ENCODE measurements around the gene RUFY3.

The RUFY3 gene

DNA sequence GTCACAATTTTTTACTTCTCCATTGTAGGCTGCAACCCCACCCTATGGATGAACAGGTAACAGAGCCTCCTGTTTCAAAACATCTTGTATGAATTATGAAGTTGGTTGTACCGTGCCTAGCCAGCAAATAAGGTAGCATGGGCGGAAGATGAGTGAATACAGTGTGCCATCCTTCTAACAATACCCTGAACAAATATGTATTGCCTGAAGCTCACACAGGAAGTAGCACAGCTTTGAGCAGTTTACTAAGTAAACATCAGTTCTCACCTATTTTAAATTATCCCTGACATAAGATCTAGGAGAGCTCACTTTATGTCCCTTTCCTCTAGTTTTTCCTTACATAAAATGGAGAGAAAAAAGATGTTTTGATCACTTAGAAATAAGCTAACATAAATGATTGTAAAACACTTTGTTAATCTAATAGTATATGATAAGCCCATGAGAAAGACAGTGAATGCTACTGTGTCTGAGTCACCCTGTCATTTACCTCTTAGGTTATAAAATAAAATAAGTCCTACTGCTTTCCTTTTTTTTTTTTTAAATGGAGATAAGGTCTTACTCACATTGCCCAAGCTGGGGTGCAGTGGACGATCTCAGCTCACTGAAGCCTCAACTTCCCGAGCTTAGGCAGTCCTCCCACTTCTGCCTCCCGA, 81.3 kb downstream of the RUFY3 start:
- ChIA-PET CTCF (no interaction called here), POLR2A (no interaction called here)
- DNase-seq (ENCODE audit: extremely low spot score) = no peak
- no peak for TF ChIP-seq CTBP1 (IDR thresholded peaks at IDR 0.05; ENCODE audit: borderline replicate concordance)
- no peak for TF ChIP-seq HDGF (IDR thresholded peaks at IDR 0.05; ENCODE audit: borderline replicate concordance)
- no peak for TF ChIP-seq FOXM1 (IDR thresholded peaks at IDR 0.05; ENCODE audit: borderline replicate concordance)
- TF ChIP-seq FOXA1 (IDR thresholded peaks at IDR 0.05) = no peak
- TF ChIP-seq BHLHE40 (IDR thresholded peaks at IDR 0.05; ENCODE audit: borderline replicate concordance) = no peak
- TF ChIP-seq ARNT (IDR thresholded peaks at IDR 0.05) = no peak
- TF ChIP-seq SP1 (IDR thresholded peaks at IDR 0.05) = no peak
- TF ChIP-seq TARDBP (IDR thresholded peaks at IDR 0.05) = no peak
- TF ChIP-seq L3MBTL2 (conservative IDR thresholded peaks at IDR 0.05) = no peak
- no peak for TF ChIP-seq FOXK2 (IDR thresholded peaks at IDR 0.05)
- TF ChIP-seq SUZ12 (IDR thresholded peaks at IDR 0.05) = no peak
- TF ChIP-seq, protein P1, sequence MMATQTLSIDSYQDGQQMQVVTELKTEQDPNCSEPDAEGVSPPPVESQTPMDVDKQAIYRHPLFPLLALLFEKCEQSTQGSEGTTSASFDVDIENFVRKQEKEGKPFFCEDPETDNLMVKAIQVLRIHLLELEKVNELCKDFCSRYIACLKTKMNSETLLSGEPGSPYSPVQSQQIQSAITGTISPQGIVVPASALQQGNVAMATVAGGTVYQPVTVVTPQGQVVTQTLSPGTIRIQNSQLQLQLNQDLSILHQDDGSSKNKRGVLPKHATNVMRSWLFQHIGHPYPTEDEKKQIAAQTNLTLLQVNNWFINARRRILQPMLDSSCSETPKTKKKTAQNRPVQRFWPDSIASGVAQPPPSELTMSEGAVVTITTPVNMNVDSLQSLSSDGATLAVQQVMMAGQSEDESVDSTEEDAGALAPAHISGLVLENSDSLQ (IDR thresholded peaks at IDR 0.05) = no peak
- TF ChIP-seq NFRKB (IDR thresholded peaks at IDR 0.05) = no peak
- TF ChIP-seq LEF1 (IDR thresholded peaks at IDR 0.05; ENCODE audit: borderline replicate concordance) = no peak
- TF ChIP-seq ZNF384 (IDR thresholded peaks at IDR 0.05) = no peak
- TF ChIP-seq ELF4 (IDR thresholded peaks at IDR 0.05) = no peak

DNA sequence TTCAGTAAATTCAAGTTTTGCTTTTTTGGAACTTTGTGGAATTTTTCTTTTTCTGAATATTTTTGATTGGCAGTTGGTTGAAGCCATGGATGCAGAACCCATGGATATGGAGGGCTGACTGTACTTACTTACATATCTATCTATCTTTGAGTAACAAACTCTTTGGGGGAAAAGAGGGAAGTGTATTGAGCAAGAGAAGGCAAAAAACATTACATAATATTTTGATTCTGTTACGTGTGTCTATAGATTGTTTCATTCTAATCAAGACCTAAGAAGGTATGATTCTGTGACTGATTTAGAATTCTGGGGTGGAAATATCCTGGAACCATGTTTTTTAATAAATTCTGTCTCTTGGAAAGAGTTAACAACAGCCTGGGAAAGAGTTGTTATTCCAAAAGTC, 86.4 kb downstream of the RUFY3 start:
- DNase-seq (ENCODE audit: extremely low spot score) = no peak

DNA sequence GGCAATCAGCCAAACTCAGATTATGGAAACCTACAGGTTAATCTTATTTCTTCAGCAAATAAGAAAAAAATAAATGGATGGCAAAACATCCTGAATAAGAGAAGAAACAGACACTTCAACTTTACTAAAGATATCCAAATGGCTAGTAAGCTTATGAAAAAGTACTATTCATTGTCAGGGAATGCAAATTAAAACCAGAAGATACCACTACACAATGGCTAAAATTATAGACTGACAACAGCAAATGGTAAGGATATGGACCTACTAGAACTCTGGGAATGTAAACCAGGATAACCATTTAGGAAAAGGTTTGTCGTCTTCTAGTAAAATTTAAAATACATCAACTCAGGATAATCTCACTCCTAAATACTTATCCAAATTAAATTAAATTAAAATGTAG, 93.6 kb downstream of the RUFY3 start:
- TF ChIP-seq ARNT (IDR thresholded peaks at IDR 0.05) = no peak
- no peak for TF ChIP-seq BHLHE40 (IDR thresholded peaks at IDR 0.05; ENCODE audit: borderline replicate concordance)
- ChIA-PET CTCF (no interaction called here), POLR2A (no interaction called here)

More for the DNA sequence above, 86.4 kb downstream of the RUFY3 start:
- POLR2A ChIA-PET = no interaction called here
- TF ChIP-seq TARDBP (IDR thresholded peaks at IDR 0.05) (no peak), ARNT (IDR thresholded peaks at IDR 0.05) (no peak), BHLHE40 (IDR thresholded peaks at IDR 0.05; ENCODE audit: borderline replicate concordance) (no peak), CTBP1 (IDR thresholded peaks at IDR 0.05; ENCODE audit: borderline replicate concordance) (no peak), ZNF384 (IDR thresholded peaks at IDR 0.05) (no peak)
- CTCF ChIA-PET = interaction anchor here (0.8 kb wide), 1 partner anchor 102 kb away, joined by 3 read pairs; no protein-coding TSS in a partner anchor

GRCh38 chr4:70816894-70817293, 95.1 kb downstream of the RUFY3 start:
- TF ChIP-seq FOXA1 (IDR thresholded peaks at IDR 0.05) (no peak), CTBP1 (IDR thresholded peaks at IDR 0.05; ENCODE audit: borderline replicate concordance) (no peak), SUZ12 (IDR thresholded peaks at IDR 0.05) (no peak), NFRKB (IDR thresholded peaks at IDR 0.05) (no peak), TARDBP (IDR thresholded peaks at IDR 0.05) (no peak), ARNT (IDR thresholded peaks at IDR 0.05) (no peak), ELF4 (IDR thresholded peaks at IDR 0.05) (no peak), HDGF (IDR thresholded peaks at IDR 0.05; ENCODE audit: borderline replicate concordance) (no peak), L3MBTL2 (conservative IDR thresholded peaks at IDR 0.05) (no peak), LEF1 (IDR thresholded peaks at IDR 0.05; ENCODE audit: borderline replicate concordance) (no peak), FOXK2 (IDR thresholded peaks at IDR 0.05) (no peak), BHLHE40 (IDR thresholded peaks at IDR 0.05; ENCODE audit: borderline replicate concordance) (no peak)
- TF ChIP-seq, protein P1 (IDR thresholded peaks at IDR 0.05) = no peak
- CTCF ChIA-PET = no interaction called here
- POLR2A ChIA-PET = no interaction called here
- no peak for DNase-seq (ENCODE audit: extremely low spot score)

More for the DNA sequence above, 93.6 kb downstream of the RUFY3 start:
- no peak for DNase-seq (ENCODE audit: extremely low spot score)

- DNase-seq (ENCODE audit: extremely low spot score) = no peak
- ChIA-PET POLR2A (no interaction called here), CTCF (no interaction called here)
- TF ChIP-seq BHLHE40 (IDR thresholded peaks at IDR 0.05; ENCODE audit: borderline replicate concordance) = no peak
- no peak for TF ChIP-seq SUZ12 (IDR thresholded peaks at IDR 0.05)
- no peak for TF ChIP-seq LEF1 (IDR thresholded peaks at IDR 0.05; ENCODE audit: borderline replicate concordance)
- no peak for TF ChIP-seq ARNT (IDR thresholded peaks at IDR 0.05)
- TF ChIP-seq NFRKB (IDR thresholded peaks at IDR 0.05) = no peak
- TF ChIP-seq ELF4 (IDR thresholded peaks at IDR 0.05) = no peak
- TF ChIP-seq ZNF384 (IDR thresholded peaks at IDR 0.05) = no peak
- no peak for TF ChIP-seq FOXM1 (IDR thresholded peaks at IDR 0.05; ENCODE audit: borderline replicate concordance)
- no peak for TF ChIP-seq L3MBTL2 (conservative IDR thresholded peaks at IDR 0.05)
- no peak for TF ChIP-seq SP1 (IDR thresholded peaks at IDR 0.05)
Measured at GRCh38 chr4:70818173-70818855, 96.5 kb downstream of the RUFY3 start.

DNA sequence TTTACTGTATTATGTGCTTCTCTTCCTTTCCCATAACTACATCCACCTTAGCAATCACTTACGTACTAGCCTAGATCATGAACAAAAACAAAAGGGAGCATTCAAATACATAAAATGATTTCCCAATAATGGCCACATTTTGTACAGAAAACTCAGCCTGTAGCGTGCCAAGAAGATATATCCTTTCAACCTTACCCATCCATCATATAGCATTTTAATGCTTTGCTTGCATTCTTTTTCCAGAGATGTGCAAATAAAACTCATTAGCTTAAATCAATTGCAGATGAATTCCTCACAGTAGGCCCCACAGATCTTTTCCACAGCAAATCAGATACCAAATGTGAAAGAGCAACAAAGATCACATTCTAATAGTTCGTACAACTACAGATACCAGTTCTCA, 97.2 kb downstream of the RUFY3 start:
- CTCF ChIA-PET = interaction anchor here (0.5 kb wide), 1 partner anchor 109 kb away, joined by 3 read pairs; no protein-coding TSS in a partner anchor
- DNase-seq (ENCODE audit: extremely low spot score) = no peak
- TF ChIP-seq ARNT (IDR thresholded peaks at IDR 0.05) = no peak
- no peak for TF ChIP-seq FOXM1 (IDR thresholded peaks at IDR 0.05; ENCODE audit: borderline replicate concordance)
- no peak for TF ChIP-seq LEF1 (IDR thresholded peaks at IDR 0.05; ENCODE audit: borderline replicate concordance)
- POLR2A ChIA-PET = interaction anchor here (1.4 kb wide), 1 partner anchor 114 kb away, joined by 3 read pairs; no protein-coding TSS in a partner anchor

DNA sequence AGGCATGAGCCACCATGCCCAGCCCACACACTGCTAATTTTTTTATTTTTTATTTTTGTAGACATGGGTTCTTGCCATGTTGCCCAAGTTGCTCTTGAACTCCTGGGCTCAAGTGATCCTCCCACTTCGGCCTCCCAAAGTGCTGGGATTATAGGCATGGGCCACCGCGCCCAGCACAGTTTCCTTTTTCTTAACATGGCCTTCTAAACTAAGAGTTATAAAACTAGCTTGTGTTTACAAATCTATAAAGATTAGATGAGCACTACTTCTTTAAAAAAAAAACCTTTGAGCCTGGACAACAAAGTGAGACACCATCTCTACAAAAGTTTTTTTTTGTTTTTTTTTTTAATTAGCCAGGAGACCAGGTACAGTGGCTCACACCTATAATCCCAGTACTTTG, 107.3 kb downstream of the RUFY3 start:
- TF ChIP-seq BHLHE40 (IDR thresholded peaks at IDR 0.05; ENCODE audit: borderline replicate concordance) (no peak), ARNT (IDR thresholded peaks at IDR 0.05) (no peak), ELF4 (IDR thresholded peaks at IDR 0.05) (no peak), TARDBP (IDR thresholded peaks at IDR 0.05) (no peak), FOXK2 (IDR thresholded peaks at IDR 0.05) (no peak), FOXA1 (IDR thresholded peaks at IDR 0.05) (no peak), CTBP1 (IDR thresholded peaks at IDR 0.05; ENCODE audit: borderline replicate concordance) (no peak), NFRKB (IDR thresholded peaks at IDR 0.05) (no peak), ZNF384 (IDR thresholded peaks at IDR 0.05) (no peak), L3MBTL2 (conservative IDR thresholded peaks at IDR 0.05) (no peak), LEF1 (IDR thresholded peaks at IDR 0.05; ENCODE audit: borderline replicate concordance) (no peak), SUZ12 (IDR thresholded peaks at IDR 0.05) (no peak), HDGF (IDR thresholded peaks at IDR 0.05; ENCODE audit: borderline replicate concordance) (no peak), FOXM1 (IDR thresholded peaks at IDR 0.05; ENCODE audit: borderline replicate concordance) (no peak)
- TF ChIP-seq, protein P1 (IDR thresholded peaks at IDR 0.05) = no peak
- DNase-seq (ENCODE audit: extremely low spot score) = no peak
- POLR2A ChIA-PET = interaction anchor here (1.4 kb wide), 1 partner anchor 11 kb away, joined by 3 read pairs; the partner anchor contains the start of gene GRSF1
- CTCF ChIA-PET = no interaction called here

All from HEK293T (cell line).